Activated CD4-positive, alpha-beta T cell treated with anti-CD3 and anti-CD28 coated beads, Interleukin-2, amount 50 U/mL, for 16 hours (primary cell): ENCODE data around the gene ID2.

Experiments used
- DNase-seq: peaks from one replicate; pipeline ENCODE4 v3.0.0-alpha.2; 2020

The ID2 gene

DNA sequence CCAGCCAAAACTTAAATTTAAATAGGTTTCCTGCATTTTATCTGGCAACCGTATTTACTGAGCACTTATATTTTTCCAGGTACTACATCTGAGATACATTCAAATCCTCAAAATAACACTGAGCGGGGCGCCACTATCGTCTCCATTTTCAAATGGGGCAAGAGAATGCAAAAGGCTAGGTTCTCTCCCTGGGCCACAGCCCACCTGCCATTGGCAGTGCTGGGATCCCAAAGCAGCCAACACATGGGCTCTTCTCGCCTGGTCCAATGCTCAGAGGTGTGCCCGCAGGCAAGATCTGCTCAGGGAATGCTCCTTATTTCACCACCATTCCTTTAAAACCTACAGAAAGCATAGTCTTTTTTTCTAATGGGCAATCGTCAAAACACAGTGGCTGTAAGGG, 11.3 kb upstream of the ID2 start:
- DNase-seq, result no peak

DNA sequence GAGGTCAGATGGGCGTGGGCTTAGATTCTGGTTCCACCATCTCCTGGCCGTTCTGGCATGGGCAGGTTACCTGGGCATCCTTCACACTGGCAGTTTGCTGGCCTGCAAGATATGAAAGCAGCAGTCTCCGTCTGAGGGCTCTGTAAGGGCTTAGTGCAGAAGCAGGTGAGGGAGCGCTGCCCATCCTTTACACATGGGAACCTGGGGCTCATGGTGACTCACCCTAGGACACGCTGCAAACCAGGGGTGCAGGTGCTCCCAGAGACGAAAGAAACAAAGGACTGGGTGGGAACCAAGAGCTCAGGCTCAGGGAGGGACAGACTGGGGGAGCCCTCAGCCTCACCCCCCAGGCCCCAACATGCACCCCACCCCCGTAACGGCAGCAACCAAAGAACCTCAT, 10.7 kb upstream of the ID2 start:
- DNase-seq, result no peak

DNA sequence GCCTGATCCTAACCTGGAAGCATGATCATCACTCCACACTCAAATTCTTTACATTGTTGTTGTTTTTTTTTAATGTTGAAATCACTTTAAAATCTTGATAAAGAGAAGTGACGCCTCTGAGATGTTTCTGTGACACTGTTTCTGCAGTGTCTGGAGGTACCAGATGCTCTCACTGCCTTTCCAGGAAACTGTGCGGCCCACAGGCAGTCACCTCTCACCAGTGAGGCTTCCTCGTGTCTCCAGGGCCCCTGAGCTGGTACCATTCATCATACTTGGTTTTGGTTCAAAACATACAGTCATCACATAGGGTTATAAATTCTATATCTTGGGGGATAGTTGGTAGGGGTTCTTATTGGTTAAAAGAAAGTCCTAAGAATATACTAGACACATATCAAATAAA, 10.1 kb upstream of the ID2 start:
- DNase-seq, result no peak

DNA sequence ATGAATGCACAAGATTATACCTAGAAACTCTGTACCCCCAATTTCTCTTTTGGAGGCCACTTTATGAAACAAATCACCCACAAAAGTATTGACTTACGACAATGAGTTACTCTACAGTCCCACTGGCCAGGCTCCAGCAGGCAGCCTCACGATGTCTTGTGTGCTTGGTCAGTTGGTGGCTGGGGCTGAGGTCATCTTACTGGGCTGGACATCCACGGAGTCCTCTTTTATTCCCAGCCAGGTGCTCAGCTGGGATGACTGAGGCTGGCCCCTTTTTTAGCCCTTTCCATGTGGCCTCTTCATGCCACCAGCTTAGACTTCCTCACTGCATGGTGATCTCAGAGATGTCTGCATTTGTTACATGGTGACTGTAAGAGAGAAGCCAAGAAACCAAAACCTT, 8.9 kb upstream of the ID2 start:
- DNase-seq, result no peak

DNA sequence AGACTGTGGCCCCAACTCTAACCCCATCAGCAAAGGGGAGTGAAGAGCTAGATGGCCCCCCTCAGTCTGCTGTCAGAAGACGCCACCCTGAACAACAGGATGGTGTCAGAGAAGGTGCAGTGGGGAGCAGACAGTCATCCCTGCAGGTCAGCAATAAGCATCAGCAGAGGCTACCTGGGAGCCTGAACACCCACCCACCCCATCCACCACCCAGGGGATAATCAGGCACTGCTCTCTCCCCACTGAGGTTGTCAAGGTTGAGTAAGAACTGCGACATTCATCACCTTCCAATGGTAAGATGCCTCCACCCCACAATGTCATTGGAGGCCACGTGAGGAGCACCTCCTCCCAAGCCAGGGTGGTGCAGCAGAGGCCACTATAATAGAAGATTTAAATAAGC, 8.5 kb upstream of the ID2 start:
- DNase-seq, result no peak

DNA sequence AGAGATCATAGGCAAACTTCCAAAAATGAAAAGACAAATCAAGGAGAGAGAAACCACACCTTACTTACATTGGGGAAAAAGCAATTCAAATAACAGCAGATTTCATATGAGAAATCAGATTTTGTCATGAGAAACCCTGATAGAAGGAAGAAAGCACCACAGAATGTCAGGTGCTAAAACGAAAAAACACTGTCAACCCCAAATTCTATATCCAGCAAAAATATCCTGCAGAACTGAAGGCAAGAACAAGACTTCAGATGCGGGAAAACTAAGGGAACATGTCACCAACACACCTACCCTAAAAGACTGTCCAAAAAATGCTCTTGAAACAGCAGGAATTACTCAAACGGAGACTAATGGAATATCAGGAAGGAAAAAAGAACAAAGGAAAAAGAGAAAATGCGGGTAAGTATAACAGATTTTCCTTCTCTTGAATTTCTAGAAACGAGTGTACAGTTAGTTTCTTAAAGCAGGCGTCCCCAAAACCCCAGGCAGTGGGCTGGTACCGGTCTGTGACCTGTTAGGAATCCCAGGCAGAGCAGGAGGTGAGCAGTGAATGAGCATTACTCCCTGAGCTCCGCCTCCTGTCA, 7.3 kb upstream of the ID2 start:
- no peak for DNase-seq

DNA sequence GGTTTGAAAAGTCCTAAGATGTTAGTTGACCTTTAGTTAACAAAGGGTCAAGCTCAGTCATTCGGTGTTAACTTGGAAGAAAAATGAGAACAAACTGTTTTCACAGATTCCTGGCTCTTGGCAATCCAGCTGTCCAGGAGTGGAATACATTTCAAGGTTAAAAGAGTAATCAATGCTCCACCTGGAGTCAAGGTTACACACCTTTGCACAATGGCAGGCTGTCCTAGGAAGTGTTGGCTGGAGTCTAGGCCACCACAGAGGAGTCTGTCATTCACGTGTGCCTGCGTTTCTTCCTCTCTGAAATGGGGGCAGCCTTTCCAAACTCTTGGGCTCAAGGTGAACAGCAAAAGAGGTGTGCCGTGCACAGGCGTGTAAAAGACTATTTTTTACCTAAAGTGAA, 6.3 kb upstream of the ID2 start:
- DNase-seq, result no peak

DNA sequence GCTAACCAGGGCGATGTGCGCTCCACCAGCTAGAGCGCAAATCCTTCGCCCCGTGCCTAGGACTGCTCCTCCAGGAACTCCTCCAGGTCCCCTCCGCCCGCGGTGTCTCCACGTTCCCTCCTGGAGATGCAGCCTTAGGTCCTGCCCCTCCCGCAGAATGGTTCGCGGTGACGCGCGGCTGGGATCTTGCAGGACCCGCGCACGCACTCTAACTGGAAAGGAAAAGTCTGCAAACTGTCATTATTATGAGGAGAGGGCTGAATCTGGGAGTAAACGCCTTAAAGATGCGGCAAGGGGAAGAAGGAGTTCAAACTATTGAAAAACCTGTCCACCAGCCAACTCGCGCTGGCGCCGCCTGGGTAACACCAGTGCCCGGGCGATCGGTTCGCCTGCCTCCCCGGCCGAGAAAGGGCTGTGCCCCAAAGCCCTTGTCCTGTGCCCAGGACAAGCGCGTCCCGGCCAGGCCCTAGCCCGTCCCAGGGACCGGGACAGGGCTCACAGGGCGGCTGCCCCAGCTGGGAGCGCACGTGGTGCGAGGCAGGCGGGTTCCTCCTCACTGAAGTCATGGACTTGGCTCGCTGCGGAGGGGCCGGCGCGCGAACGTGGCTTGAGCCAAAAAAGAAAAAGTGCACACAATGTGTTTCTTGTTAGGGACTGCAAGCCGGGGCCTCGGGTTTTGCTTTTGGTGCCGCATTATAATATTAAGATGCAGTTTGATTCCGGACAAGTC, 5.5 kb upstream of the ID2 start:
- DNase-seq, result no peak

DNA sequence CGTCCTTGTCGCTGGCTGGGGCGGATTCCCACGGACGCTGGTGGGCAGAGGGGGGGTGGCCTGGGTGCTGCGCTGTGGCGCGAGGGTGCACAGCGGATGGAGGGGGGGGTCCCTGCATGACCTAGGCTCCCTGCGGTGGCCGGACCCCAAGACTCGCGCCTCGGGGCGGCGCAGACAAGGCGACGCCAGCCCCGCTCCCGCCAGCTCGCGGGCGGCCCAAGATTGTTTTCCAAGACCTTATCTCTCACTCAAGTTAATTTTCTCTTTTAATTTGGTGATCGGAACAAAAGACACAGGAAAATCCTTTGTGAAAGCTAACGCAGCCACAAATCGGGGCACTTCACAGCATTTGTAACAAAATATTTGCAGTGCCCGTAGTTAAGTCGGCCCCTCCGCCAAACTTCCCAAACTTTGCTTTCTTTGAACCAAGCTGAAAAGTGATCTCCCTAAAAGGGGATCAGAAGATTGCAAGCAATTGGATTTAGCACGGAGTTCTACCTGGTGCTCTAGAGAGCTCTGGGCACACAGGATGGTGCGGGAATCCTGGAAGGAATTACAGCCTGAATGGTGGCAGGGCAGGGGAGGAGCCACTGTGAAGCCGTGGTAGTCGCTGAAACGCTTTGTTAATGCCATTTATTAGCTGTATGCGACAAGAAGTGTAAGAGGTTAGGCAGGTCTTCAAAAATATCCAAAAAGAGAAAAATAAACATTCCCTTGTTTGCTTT, 4.8 kb upstream of the ID2 start:
- DNase-seq, result no peak

DNA sequence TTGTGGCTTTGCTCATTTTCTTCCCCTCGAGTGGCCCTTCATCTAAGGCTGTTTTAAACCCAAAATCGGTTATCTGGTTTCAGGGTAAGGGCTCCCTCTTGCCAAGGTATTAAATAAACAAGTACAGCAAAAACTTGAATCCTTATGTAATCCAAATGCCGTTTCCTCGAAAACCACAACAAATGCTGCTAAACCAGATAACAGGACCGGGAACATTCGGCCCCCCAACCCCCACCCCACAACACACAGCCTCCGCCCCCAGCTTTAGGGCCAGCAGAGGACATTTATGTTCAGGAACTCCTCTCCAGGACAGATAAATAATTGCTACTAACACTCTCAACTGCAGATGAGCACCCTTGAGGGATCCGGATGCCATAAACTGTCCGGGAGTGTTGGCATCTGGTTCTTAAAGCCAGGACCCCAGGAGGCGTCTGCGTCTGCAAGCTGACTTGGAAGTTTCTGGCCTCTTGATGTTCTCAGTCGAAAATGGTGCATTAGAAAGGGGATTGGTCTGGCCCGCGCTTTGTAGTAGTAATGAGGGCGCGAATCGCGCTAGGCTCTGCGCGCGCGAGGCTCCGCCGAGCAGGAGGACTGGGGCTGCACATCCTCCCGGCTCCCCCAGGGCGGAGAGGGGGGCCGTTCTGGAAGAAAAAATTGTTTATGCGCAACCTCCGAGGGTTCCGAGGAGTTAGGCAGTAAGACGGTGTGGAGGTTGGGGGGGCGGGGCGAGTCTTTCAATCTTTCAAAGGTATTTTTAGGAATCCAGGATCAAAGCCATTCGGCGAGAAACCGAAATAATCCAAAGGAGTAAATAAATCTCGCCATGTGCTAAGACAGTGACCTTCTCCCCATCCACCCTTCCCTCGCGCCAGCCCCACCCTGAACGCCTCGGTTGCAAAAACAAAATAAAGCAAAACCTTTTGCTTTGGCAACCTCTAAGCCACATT, 3.9 kb upstream of the ID2 start:
- DNase-seq, result peak; percentile 30

DNA sequence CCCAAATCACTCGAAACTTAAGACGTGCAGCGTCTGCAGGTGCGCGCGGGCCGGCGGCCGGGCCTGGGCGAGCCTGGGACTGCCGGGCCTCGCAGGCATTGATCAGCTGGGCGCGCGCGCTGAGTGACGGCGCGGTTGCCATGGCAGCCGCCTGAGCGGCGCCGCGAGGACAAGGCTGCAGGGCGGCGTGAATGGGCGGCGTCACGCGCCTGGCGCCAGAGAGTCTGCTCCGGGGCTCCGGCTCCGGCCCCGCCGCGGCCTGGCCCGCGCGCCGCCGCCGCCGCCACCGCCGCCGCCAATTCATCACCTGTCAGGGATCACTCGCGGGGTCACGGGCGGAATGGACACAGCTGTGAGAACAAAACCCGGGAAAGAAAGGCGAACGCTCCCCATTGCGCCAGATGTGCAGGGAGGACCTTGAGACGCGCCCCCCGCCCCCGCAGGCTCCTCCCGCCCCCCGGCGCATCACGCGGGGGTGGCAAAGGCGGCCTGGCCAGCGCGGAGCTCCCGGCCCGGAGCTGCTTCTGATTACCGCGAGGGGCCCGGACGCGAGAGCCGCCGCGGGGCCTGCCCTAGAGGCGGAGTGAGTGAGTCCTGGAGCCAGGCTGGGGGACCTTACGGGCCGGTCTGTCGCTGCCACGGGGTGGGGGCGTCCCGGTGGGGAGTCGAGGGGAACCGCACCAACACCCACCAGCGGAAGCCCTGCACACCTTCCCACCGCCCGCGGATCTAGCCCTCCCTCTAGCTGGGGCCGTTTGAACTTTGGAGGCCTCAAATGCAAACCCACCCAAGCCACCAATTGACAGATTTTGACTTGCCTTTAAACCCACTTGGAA, 2.9 kb upstream of the ID2 start:
- peak; percentile 90 for DNase-seq

DNA sequence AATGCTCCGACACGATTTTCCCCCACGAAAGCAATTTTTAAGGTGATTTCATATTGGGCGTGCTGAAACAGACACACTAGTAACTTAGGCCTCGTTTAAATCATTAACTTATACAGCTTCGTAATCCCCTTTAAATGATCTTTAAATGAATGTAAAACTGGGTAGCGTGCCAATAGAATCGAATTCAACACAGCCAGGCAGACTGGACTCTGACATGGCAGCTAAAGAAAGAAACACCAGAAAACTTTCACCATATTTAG, 2.4 kb upstream of the ID2 start:
- no peak for DNase-seq

DNA sequence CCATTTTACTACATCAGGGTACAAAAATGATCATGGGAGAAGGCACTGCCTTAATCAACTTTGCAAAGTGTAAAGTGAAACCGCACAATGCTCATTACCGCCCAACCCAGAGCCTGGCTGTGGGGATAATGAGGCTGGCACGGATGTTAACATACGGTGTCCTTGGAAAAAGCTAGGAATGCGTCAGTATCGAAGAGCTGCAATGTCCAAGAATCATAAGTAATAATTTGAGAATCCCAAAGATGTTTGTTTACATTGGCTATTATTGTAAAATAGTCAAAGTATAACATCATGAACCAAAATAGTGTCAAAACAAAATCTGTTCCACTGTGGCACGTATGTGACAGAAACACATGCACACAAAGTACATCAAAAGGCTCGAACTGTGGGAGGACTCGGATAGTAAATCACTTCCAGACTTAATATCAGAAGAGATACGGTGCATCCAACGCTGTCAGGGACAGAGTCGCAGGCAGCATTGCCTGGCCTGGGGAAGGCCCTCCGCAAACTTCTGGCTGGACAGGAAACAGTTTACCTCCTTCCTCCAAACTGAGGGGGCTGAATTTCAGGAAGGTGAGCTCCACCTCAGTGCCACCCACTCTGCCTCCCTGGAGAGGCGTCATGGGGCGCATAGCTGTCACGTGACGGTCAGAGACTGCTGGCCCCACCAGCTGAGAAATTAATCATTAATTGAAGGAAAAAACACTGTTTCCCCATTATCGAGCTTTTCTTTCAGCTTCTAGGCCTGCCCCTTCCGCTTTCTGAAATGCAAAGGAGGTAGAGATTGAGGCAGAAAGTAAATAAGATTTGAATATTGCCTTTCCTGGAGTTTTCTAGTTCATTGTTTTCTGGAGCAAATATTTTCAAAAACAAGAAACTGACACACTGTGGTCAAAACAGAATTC, 1.8 kb upstream of the ID2 start:
- no peak for DNase-seq

DNA sequence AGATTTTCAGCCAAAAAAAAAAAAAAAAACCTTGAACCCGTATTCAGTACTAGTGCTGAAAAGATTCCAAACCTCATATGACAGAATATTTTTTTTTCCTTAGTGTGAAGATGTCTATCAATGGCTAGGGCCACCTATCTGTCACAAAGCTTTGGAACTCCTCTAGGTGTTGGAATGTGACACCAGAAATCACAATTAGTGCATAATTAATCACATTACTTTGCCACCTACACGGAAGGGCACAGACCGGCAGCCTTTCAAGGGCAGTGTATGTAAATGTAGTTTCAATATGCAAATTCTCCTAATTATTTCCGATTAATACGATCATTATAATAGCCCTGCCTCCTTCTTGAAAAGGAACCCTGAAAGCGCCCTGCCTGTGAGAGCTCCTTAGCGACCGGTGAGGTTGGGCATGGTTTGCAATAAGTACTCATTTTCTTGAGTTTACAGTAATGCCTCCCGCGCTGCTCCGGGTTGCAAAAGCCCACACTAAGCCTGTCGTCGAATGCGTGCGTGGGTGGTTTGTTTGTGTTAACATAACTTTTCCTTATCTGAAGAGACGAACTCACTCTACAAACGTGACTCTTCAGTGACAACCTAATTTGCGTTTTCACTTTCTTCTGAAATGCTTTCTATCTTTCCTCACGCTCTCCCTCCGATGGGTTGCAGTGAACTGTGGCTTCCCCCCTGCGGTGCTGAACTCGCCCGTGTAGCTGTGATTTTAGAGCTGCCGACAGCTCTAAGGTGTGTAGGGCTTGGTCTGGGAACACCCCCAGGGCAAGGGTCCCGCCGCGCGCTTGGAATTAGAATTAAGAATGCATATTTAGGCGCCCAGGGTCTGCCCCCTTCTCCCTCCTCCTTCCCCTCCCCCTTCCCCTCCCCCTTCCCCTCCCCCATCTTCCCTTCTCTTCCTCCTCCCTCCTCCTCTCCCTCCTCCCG, 765 bp upstream of the ID2 start:
- peak; percentile 57 for DNase-seq

DNA sequence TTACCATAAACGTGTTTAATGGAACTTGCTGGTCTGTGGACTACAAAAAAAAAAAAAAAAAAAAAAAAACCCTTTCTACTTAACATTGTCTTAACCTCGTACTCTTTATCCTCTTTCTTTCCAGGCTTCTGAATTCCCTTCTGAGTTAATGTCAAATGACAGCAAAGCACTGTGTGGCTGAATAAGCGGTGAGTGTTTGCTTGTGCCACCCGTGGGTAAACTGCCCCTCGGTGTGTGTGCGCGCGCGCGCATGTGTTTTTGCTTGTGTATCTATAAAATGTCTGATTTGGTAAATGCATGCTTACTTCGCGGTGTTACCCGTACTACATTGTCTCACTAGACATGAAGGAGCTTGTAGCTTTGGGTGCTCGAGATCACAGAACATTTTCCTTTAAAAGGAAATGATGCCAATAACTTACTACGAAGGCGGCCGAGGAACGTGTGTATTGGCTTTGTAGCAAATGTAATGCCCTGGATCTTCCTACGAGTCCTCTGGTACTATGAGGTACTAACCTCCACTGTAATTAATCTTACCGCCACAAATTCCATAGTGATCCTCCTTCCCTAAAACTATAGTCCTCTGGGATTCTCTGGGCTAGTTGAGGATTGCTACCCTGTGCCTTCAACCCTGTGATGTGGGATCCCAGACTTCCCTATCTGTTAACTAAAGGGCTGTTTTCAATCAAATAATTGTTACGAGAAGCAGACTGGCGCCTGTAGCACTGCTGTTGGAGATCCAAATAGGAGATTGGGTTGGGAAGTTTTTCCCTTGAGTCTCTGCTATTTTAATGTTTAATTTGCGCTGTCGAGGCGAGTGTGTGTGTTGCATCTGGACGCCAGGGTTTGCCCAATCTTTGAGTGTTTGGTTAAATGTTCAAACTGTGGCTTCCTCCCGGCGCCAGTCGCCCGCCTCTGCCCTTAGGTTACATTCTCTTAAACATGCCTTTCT, 1.1 kb downstream of the ID2 start:
- peak; percentile 52 for DNase-seq

DNA sequence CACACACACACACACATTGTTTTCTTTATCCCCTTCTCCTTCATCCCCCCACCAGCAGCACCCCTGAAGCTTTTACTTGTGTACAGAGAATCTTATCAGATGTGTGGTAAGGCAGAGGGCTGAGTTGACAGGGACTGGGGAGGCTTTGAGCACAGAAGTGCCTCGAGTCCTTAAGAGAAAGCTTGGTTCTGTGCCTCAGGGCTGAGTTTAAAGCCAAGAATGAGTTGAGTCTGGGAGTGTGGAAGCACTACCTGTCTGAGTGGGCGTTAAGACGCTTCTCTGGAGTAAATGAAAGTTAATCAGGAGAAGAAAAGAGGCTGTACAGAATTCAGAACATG, 2.7 kb downstream of the ID2 start:
- peak; percentile 75 for DNase-seq

DNA sequence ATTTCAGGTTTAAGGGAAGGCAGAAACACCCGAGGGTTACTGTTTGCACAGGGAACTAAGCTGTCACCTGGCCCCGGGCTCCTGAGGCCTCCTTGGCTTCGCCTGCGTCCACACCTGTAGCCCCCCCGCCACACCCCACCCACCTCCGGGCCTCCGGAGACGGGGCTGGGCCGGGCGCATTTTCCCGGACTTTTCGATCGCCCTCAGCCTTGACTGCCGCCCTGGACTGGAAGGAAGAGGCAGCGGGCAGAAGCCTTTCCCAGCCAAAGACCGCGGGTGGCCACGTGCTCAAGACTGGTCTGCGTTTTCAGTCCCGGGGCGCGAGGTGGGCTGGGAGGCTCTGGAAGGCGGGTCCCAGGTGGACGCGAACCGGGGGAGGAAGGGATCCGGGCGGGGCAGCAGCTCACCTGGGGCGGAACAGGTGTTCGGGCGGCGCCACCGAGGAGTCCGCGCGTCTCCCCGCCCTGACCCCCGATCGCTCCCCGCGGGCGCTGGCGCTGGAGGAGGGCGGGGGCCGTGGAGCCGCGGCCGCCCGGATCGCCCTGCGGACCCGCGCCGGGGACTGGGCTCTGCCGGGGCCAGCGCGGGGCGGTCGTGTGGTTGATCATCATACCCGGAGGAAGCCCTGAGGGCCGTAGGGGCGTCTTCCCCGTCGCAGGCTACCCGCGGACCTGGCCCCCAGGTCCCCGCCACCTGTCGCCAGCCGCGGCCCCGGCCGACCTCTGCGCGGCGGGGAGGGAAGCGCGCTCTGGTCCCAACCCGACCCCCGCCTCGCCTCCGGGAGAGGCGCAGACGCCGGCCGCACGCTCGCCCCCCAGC, 3.2 kb downstream of the ID2 start:
- peak; percentile 54 for DNase-seq

DNA sequence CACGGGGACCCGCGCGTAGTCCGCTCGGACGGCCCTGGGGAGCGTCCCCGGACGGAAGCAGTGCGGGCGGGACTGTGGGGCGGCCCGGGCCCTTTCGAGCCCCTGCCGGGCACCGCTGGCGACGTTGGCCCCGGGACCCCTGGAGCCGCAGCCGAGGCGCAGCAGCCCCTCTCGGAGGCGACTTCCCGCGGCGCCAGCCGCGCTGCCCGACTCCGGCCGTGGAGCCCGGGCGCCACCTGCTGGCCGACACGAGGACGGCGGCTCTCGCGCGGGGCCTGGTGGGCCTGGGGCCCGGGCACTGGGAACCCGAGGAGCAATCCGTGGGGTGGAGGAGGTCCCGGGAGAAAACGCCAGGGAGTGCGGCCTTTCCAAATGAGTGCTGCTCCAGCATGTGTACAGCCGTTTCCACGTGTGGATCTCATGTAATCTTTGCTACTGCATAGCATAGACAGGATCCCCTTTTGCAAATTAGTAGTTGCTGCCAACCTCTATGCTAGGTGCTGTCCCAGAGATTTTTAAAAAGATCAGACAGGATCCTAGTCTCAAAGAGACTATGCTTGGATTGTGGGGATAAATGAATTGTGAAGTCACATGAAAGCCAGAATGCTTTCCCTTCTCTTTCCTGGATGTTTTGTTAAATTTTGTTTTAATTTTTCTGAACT, 4.0 kb downstream of the ID2 start:
- peak; percentile 77 for DNase-seq
